ENCODE measurements around the gene RABEP1.
A peak's percentile ranks its signal among the peaks of the same experiment; 100 is the strongest.

RABEP1 gene

GRCh38 chr17:5282642-5283217 is 646 bp downstream of the RABEP1 start:
- FAIRE-seq (no peak), DNase-seq (ENCODE audit: insufficient read length, low spot score) (no peak)
- no peak for TF ChIP-seq CTCF (IDR thresholded peaks at IDR 0.05; ENCODE audit: insufficient read depth, missing control alignments)

GRCh38 chr17:5283571-5284315 is 1.7 kb downstream of the RABEP1 start:
- DNase-seq (ENCODE audit: insufficient read length, low spot score) = no peak
- TF ChIP-seq CTCF (IDR thresholded peaks at IDR 0.05; ENCODE audit: insufficient read depth, missing control alignments) = no peak
- no peak for FAIRE-seq

GRCh38 chr17:5284681-5285080 is 2.6 kb downstream of the RABEP1 start:
- DNase-seq (ENCODE audit: insufficient read length, low spot score) = no peak
- FAIRE-seq = no peak
- no peak for TF ChIP-seq CTCF (IDR thresholded peaks at IDR 0.05; ENCODE audit: insufficient read depth, missing control alignments)

- TF ChIP-seq CTCF (IDR thresholded peaks at IDR 0.05; ENCODE audit: insufficient read depth, missing control alignments) = no peak
- FAIRE-seq (no peak), DNase-seq (ENCODE audit: insufficient read length, low spot score) (no peak)
These were observed 4.8 kb downstream of the RABEP1 start for GRCh38 chr17:5286846-5287245.

- no peak for FAIRE-seq
- TF ChIP-seq CTCF (IDR thresholded peaks at IDR 0.05; ENCODE audit: insufficient read depth, missing control alignments) = no peak
- DNase-seq (ENCODE audit: insufficient read length, low spot score) = no peak
These were observed 9.7 kb downstream of the RABEP1 start for GRCh38 chr17:5291683-5292350.

- DNase-seq (ENCODE audit: insufficient read length, low spot score) = no peak
- TF ChIP-seq CTCF (IDR thresholded peaks at IDR 0.05; ENCODE audit: insufficient read depth, missing control alignments) = no peak
- FAIRE-seq = peak; percentile 74
These were observed 15.2 kb downstream of the RABEP1 start for GRCh38 chr17:5297245-5297644.

- no peak for DNase-seq (ENCODE audit: insufficient read length, low spot score)
- no peak for FAIRE-seq
- TF ChIP-seq CTCF (IDR thresholded peaks at IDR 0.05; ENCODE audit: insufficient read depth, missing control alignments) = no peak
These were observed 17.3 kb downstream of the RABEP1 start for GRCh38 chr17:5299383-5299782.
